ENCODE data around the gene SOWAHD. TPM values are rescaled to one million over a fixed set of nuclear protein-coding genes. Genes with fewer than 3 reads are reported as not detected.

The SOWAHD gene
- total and polyA plus RNA-seq, 3 experiments from 2014 or later, result 0.33 to 0.84 (median 0.55) TPM

DNA sequence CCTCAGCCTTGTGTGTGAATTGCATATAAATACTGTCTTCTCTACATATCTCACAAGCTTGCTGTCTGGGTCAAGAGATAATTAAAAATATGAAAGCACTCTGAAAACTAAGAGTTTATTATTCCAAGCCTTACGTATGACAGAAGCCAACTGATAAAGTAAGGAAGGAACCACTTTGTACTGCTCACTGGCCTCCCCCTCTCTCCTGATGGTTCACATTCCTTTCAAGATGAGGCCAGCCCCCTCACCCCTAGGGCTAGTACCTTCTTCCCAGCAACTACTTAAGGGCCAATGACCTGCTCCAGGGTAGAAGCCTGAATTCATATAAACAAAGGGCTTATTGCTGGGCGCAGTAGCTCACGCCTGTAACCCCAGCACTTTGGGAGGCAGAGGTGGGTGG lies 5.4 kb upstream of the SOWAHD start:
- H3K27me3 ChIP-seq (ENCODE audit: insufficient read depth, low read length, poor library complexity, severe bottlenecking), result no peaks in the 10 kb centered on the region
- peaks cover 42% of the 10 kb centered on the region for H3K4me1 ChIP-seq (ENCODE audit: insufficient read depth, low read length)
- H3K9me3 Mint-ChIP-seq, result no peaks in the 10 kb centered on the region
- peaks cover 0 to 2% of the 10 kb centered on the region in 2 donors for H3K27me3 Mint-ChIP-seq
- H3K36me3 ChIP-seq (ENCODE audit: insufficient read depth, low read length), result no peaks in the 10 kb centered on the region
- H3K36me3 Mint-ChIP-seq, result peaks cover 0 to 2% (median 0%) of the 10 kb centered on the region in 3 donors
- CTCF ChIA-PET, result interaction anchor here (1.1 to 2.3 kb wide), 5 partner anchors 9 to 237 kb away, joined by 3 to 6 read pairs (median 4); partner anchors contain the start of gene NKRF
- H3K9me3 ChIP-seq (ENCODE audit: low read length), result no peaks in the 10 kb centered on the region
- POLR2A ChIA-PET, result no interaction called here
- no peak overlapping the region for H3K4me3 Mint-ChIP-seq
- peak overlapping the region in 5 of 8 donors; percentile 8 to 98 (median 29) for H3K27ac Mint-ChIP-seq
- peaks cover 39 to 50% (median 44%) of the 10 kb centered on the region in 3 donors for H3K4me1 Mint-ChIP-seq
- DNase-seq, result no peak
- H3K27ac ChIP-seq (ENCODE audit: low read depth, low read length), result no peak overlapping the region
- H3K4me3 ChIP-seq (ENCODE audit: low read length), result no peak overlapping the region

GRCh38 chrX:119753639-119754257 lies 4.6 kb upstream of the SOWAHD start:
- Mint-ChIP-seq H3K36me3 (peaks cover 0 to 2% (median 0%) of the 10 kb centered on the region in 3 donors), H3K27ac (peak overlapping the region; percentile 84 to 99 (median 93)), H3K4me3 (peak overlapping the region; percentile 62 to 76 (median 70)), H3K9me3 (no peaks in the 10 kb centered on the region), H3K27me3 (peaks cover 0 to 2% of the 10 kb centered on the region in 2 donors), H3K4me1 (peaks cover 39 to 50% (median 44%) of the 10 kb centered on the region in 3 donors)
- ChIA-PET CTCF (interaction anchor here (0.7 to 2.3 kb wide), 12 partner anchors 9 to 239 kb away, joined by 3 to 6 read pairs (median 4); partner anchors contain the start of genes NKRF and RPL39), POLR2A (interaction anchor here (0.6 to 1.5 kb wide), 2 partner anchors 38 to 65 kb away, joined by 3 to 4 read pairs; partner anchors contain the start of gene RPL39)
- H3K27ac ChIP-seq (ENCODE audit: low read depth, low read length), result no peak overlapping the region
- H3K27me3 ChIP-seq (ENCODE audit: insufficient read depth, low read length, poor library complexity, severe bottlenecking), result no peaks in the 10 kb centered on the region
- H3K4me1 ChIP-seq (ENCODE audit: insufficient read depth, low read length), result peaks cover 43% of the 10 kb centered on the region
- peak; percentile 8 to 79 (median 62) for DNase-seq
- H3K9me3 ChIP-seq (ENCODE audit: low read length), result no peaks in the 10 kb centered on the region
- H3K4me3 ChIP-seq (ENCODE audit: low read length), result no peak overlapping the region
- no peaks in the 10 kb centered on the region for H3K36me3 ChIP-seq (ENCODE audit: insufficient read depth, low read length)

- ChIA-PET CTCF (interaction anchor here (0.9 to 1.7 kb wide), 5 partner anchors 13 to 240 kb away, joined by 3 to 5 read pairs (median 3); partner anchors contain the start of gene RPL39), POLR2A (interaction anchor here (0.8 to 3.3 kb wide), 4 partner anchors 35 to 150 kb away, joined by 4 to 19 read pairs (median 6); partner anchors contain the start of genes NKRF and RPL39)
- Histone ChIP-seq H3K4me1 (ENCODE audit: insufficient read depth, low read length) (peaks cover 43% of the 10 kb centered on the region), H3K4me3 (ENCODE audit: low read length) (peak overlapping the region; percentile 55), H3K9me3 (ENCODE audit: low read length) (no peaks in the 10 kb centered on the region), H3K36me3 (ENCODE audit: insufficient read depth, low read length) (no peaks in the 10 kb centered on the region), H3K27me3 (ENCODE audit: insufficient read depth, low read length, poor library complexity, severe bottlenecking) (no peaks in the 10 kb centered on the region), H3K27ac (ENCODE audit: low read depth, low read length) (peak overlapping the region; percentile 44)
- peak; percentile 12 to 76 (median 72) for DNase-seq
- no peaks in the 10 kb centered on the region for H3K9me3 Mint-ChIP-seq
- peak overlapping the region; percentile 57 to 85 (median 75) for H3K4me3 Mint-ChIP-seq
- peaks cover 0 to 2% of the 10 kb centered on the region in 2 donors for H3K27me3 Mint-ChIP-seq
- H3K36me3 Mint-ChIP-seq, result peaks cover 0 to 2% (median 0%) of the 10 kb centered on the region in 3 donors
- H3K4me1 Mint-ChIP-seq, result peaks cover 39 to 54% (median 44%) of the 10 kb centered on the region in 3 donors
- H3K27ac Mint-ChIP-seq, result peak overlapping the region; percentile 90 to 98 (median 94)
Measured at GRCh38 chrX:119755981-119756533, 2.3 kb upstream of the SOWAHD start.

DNA sequence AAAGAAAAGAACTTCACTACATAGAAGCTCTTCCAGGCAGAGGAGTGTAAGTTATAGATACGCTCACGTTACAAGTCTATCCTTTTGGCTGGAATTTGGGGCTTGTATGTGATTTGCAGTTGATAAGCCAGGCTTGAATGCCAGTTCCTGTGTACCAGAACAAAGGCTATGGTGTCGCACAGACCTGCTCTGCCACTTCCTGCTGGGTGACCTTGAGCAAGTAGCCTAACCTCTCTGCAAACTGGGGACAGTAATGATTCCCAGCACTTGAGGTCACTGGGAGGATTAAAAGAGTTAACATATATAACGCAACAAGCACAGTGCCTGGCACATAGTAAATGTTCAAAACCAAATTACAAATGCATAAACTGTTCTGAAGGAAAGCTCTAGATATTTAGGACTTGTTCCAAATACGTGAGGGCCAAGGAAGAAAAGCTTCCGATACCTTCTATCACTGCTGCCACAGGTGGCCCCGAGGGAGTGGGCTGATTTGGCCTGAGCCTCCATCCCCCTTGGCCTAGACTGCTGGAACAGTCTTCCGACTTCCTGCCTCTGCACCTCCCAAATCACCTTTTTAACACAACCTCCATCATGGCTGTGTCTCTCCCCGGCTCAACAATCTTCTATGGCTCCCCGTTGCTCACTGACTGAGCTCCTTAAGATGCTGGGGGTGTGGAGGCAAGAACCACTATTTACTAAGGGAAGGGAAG lies 1.3 kb upstream of the SOWAHD start:
- H3K4me1 ChIP-seq (ENCODE audit: insufficient read depth, low read length), result peaks cover 43% of the 10 kb centered on the region
- no peaks in the 10 kb centered on the region for H3K27me3 ChIP-seq (ENCODE audit: insufficient read depth, low read length, poor library complexity, severe bottlenecking)
- Mint-ChIP-seq H3K27me3 (peaks cover 0 to 2% of the 10 kb centered on the region in 2 donors), H3K27ac (peak overlapping the region; percentile 90 to 98 (median 94)), H3K4me3 (peak overlapping the region; percentile 57 to 85 (median 75)), H3K9me3 (no peaks in the 10 kb centered on the region), H3K4me1 (peaks cover 39 to 56% (median 44%) of the 10 kb centered on the region in 3 donors), H3K36me3 (peaks cover 0 to 2% (median 0%) of the 10 kb centered on the region in 3 donors)
- H3K27ac ChIP-seq (ENCODE audit: low read depth, low read length), result peak overlapping the region; percentile 44
- no peaks in the 10 kb centered on the region for H3K36me3 ChIP-seq (ENCODE audit: insufficient read depth, low read length)
- peak overlapping the region; percentile 9 for H3K4me3 ChIP-seq (ENCODE audit: low read length)
- POLR2A ChIA-PET, result interaction anchor here (1.6 to 3.3 kb wide), 3 partner anchors 34 to 151 kb away, joined by 6 to 19 read pairs (median 7); partner anchors contain the start of genes NKRF and RPL39
- H3K9me3 ChIP-seq (ENCODE audit: low read length), result no peaks in the 10 kb centered on the region
- peak in 1 of 5 donors; percentile 14 for DNase-seq
- CTCF ChIA-PET, result interaction anchor here (0.9 to 2.3 kb wide), 10 partner anchors 12 to 241 kb away, joined by 3 to 10 read pairs (median 4); partner anchors contain the start of gene RPL39

DNA sequence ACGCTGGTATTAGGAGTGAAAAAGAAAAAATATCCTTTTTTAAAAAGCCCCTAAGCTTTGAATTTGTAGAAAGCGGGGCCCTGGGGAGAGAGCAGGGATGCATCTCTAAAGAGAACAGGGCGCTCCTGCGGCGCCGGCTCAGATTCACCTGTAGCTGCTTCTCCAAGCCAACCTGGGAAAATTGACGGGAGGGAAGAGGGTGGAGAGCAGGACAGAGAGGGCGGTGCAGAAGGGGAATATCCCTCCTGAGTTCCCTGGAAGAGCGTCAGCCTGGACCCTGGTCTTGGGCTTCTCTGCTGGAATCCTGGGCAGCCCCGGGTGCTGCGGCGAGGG lies 776 bp upstream of the SOWAHD start:
- Mint-ChIP-seq H3K4me3 (peak overlapping the region; percentile 57 to 85 (median 75)), H3K27me3 (peaks cover 0 to 2% of the 10 kb centered on the region in 2 donors), H3K36me3 (peaks cover 0 to 2% (median 0%) of the 10 kb centered on the region in 3 donors), H3K4me1 (peaks cover 39 to 58% (median 44%) of the 10 kb centered on the region in 3 donors), H3K27ac (peak overlapping the region; percentile 90 to 98 (median 94)), H3K9me3 (no peaks in the 10 kb centered on the region)
- ChIA-PET POLR2A (interaction anchor here (0.5 to 3.3 kb wide), 6 partner anchors 32 to 152 kb away, joined by 3 to 19 read pairs (median 6); partner anchors contain the start of genes NKRF, RPL39 and SEPTIN6), CTCF (interaction anchor here (0.7 to 2.3 kb wide), 9 partner anchors 7 to 122 kb away, joined by 3 to 10 read pairs (median 4); partner anchors contain the start of gene RPL39)
- Histone ChIP-seq H3K36me3 (ENCODE audit: insufficient read depth, low read length) (no peaks in the 10 kb centered on the region), H3K4me1 (ENCODE audit: insufficient read depth, low read length) (peaks cover 43% of the 10 kb centered on the region), H3K9me3 (ENCODE audit: low read length) (no peaks in the 10 kb centered on the region), H3K4me3 (ENCODE audit: low read length) (no peak overlapping the region), H3K27ac (ENCODE audit: low read depth, low read length) (no peak overlapping the region), H3K27me3 (ENCODE audit: insufficient read depth, low read length, poor library complexity, severe bottlenecking) (no peaks in the 10 kb centered on the region)
- DNase-seq, result no peak

- H3K27me3 Mint-ChIP-seq, result peaks cover 0 to 2% of the 10 kb centered on the region in 2 donors
- no peaks in the 10 kb centered on the region for H3K36me3 ChIP-seq (ENCODE audit: insufficient read depth, low read length)
- peaks cover 0 to 2% (median 0%) of the 10 kb centered on the region in 3 donors for H3K36me3 Mint-ChIP-seq
- H3K4me1 ChIP-seq (ENCODE audit: insufficient read depth, low read length), result peaks cover 42% of the 10 kb centered on the region
- H3K27me3 ChIP-seq (ENCODE audit: insufficient read depth, low read length, poor library complexity, severe bottlenecking), result no peaks in the 10 kb centered on the region
- peaks cover 41 to 66% (median 41%) of the 10 kb centered on the region in 3 donors for H3K4me1 Mint-ChIP-seq
- no peaks in the 10 kb centered on the region for H3K9me3 ChIP-seq (ENCODE audit: low read length)
- ChIA-PET POLR2A (interaction anchor here (0.5 to 3.3 kb wide), 8 partner anchors 33 to 260 kb away, joined by 3 to 19 read pairs (median 5); partner anchors contain the start of genes NKRF, RPL39 and SEPTIN6), CTCF (interaction anchor here (0.9 to 2.3 kb wide), 12 partner anchors 9 to 289 kb away, joined by 3 to 10 read pairs (median 4); partner anchors contain the start of gene RPL39)
- DNase-seq, result peak; percentile 22 to 62 (median 32)
- H3K27ac Mint-ChIP-seq, result no peak overlapping the region
- no peaks in the 10 kb centered on the region for H3K9me3 Mint-ChIP-seq
- H3K27ac ChIP-seq (ENCODE audit: low read depth, low read length), result no peak overlapping the region
- H3K4me3 ChIP-seq (ENCODE audit: low read length), result peak overlapping the region; percentile 47
- H3K4me3 Mint-ChIP-seq, result peak overlapping the region; percentile 7 to 75 (median 51)
Measured at GRCh38 chrX:119758731-119759247, 401 bp downstream of the SOWAHD start.

DNA sequence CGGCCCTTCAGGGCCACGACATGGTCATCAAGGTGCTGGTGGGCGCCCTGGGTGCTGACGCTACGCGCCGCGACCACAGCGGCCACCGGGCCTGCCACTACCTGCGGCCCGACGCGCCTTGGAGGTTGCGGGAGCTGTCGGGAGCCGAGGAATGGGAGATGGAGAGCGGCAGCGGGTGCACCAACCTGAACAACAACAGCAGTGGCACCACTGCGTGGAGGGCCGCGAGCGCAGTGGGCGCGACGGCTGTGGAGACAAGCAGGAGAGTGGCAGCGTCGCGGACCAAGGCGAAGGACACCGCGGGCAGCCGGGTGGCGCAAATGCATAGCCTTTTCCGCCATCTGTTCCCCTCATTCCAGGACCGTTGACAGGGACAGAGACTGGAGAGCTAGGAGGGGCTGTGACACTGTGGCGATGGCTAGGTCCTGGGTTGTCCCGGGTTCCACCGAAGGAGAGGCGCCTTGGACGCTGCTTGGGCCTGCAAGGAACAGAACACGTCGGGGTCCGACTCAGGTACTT lies 919 bp downstream of the SOWAHD start:
- Mint-ChIP-seq H3K27me3 (peaks cover 0 to 2% of the 10 kb centered on the region in 2 donors), H3K36me3 (peaks cover 0 to 2% (median 0%) of the 10 kb centered on the region in 3 donors), H3K27ac (peak overlapping the region in 1 of 8 donors; percentile 23), H3K9me3 (no peaks in the 10 kb centered on the region), H3K4me1 (peaks cover 36 to 61% (median 36%) of the 10 kb centered on the region in 3 donors), H3K4me3 (peak overlapping the region in 6 of 7 donors; percentile 26 to 87 (median 54))
- peaks cover 37% of the 10 kb centered on the region for H3K4me1 ChIP-seq (ENCODE audit: insufficient read depth, low read length)
- no peaks in the 10 kb centered on the region for H3K36me3 ChIP-seq (ENCODE audit: insufficient read depth, low read length)
- H3K4me3 ChIP-seq (ENCODE audit: low read length), result no peak overlapping the region
- ChIA-PET CTCF (interaction anchor here (0.9 to 2.3 kb wide), 11 partner anchors 9 to 290 kb away, joined by 3 to 10 read pairs (median 4); partner anchors contain the start of gene RPL39), POLR2A (interaction anchor here (0.5 to 0.9 kb wide), 4 partner anchors 30 to 260 kb away, joined by 3 to 5 read pairs (median 3); partner anchors contain the start of gene RPL39)
- DNase-seq, result no peak
- H3K9me3 ChIP-seq (ENCODE audit: low read length), result no peaks in the 10 kb centered on the region
- H3K27me3 ChIP-seq (ENCODE audit: insufficient read depth, low read length, poor library complexity, severe bottlenecking), result no peaks in the 10 kb centered on the region
- H3K27ac ChIP-seq (ENCODE audit: low read depth, low read length), result no peak overlapping the region
